SK-N-SH (cell line): ENCODE results near the gene PCNX2. TPM values are rescaled to one million over a fixed set of nuclear protein-coding genes. Genes with fewer than 3 reads are reported as not detected.
"Not testable (repeated sequence)": the region's sequence is repeated elsewhere in the genome, so short reads cannot be mapped to it uniquely, and the experiment has no call there.

ENCODE experiments used
- CTCF ChIA-PET: fragments of 300-600, 350-600 bp; formaldehyde crosslinking; extraction: SDS; loops from one replicate; lab custom pipeline; 2021; lab: Yijun Ruan, JAX
- POLR2A ChIA-PET: fragments of 350-600 bp; sonication (Branson Sonifier 250); formaldehyde crosslinking; extraction: SDS; loops from one replicate; lab custom pipeline; 2020; ENCODE audit warnings: antibody characterized with exemption, inconsistent platforms; lab: Yijun Ruan, JAX
- DNase-seq: peaks from one replicate; pipeline ENCODE4 v3.0.0; 2012
- H2AFZ ChIP-seq: fragments of 200-600 bp; sonication (generic); 2 replicates; pipeline ENCODE4 v1.8.1; 2016; ENCODE audit warnings: antibody characterized with exemption, mild to moderate bottlenecking, low read depth
- H3F3A ChIP-seq: fragments of 200-600 bp; sonication (generic); replicated peaks from 2 replicates; pipeline ENCODE3; 2016; ENCODE audit warnings: antibody characterized with exemption, mild to moderate bottlenecking; ENCODE audit not compliant: insufficient read depth
- H3K27ac ChIP-seq, 2 experiments: fragments of 200-500 bp in 1 of 2; fragments of 200-600 bp in 1 of 2; sonication (Bioruptor generic) in 1 of 2; sonication (generic), shearing (Covaris generic) in 1 of 2; 2 replicates each; pipeline versions ENCODE4 v1.5.1 to v1.6.1; 2014 to 2016; ENCODE audit warnings: low read depth in 2 of 2, inconsistent platforms in 1 of 2, low read length in 1 of 2, mild to moderate bottlenecking in 1 of 2, mixed read lengths in 1 of 2
- H3K27me3 ChIP-seq: fragments of 200-600 bp; sonication (generic), shearing (Covaris generic); 2 replicates; pipeline ENCODE4 v1.6.1; 2016; ENCODE audit warnings: mixed run types; ENCODE audit not compliant: insufficient read depth
- H3K36me3 ChIP-seq, 2 experiments: fragments of 200-500 bp in 1 of 2; fragments of 200-600 bp in 1 of 2; sonication (Bioruptor generic) in 1 of 2; sonication (generic) in 1 of 2; replicated peaks in 1 of 2; 2 replicates each; pipeline versions ENCODE3 to v1.5.1; 2014 to 2016; ENCODE audit warnings: low read length in 1 of 2, mild to moderate bottlenecking in 1 of 2; ENCODE audit not compliant: insufficient read depth in 2 of 2, control insufficient read depth in 1 of 2
- H3K4me1 ChIP-seq, 2 experiments: fragments of 200-500 bp in 1 of 2; fragments of 200-600 bp in 1 of 2; sonication (Bioruptor generic) in 1 of 2; sonication (generic), shearing (Covaris generic) in 1 of 2; 2 replicates each; pipeline versions ENCODE4 v1.5.1 to v1.6.1; 2014 to 2016; ENCODE audit warnings: low read depth in 1 of 2, low read length in 1 of 2, mixed run types in 1 of 2; ENCODE audit not compliant: insufficient read depth in 2 of 2, control insufficient read depth in 1 of 2
- H3K4me2 ChIP-seq: fragments of 200-600 bp; sonication (generic), shearing (Covaris generic); 2 replicates; pipeline ENCODE4 v1.6.1; 2017; ENCODE audit warnings: mixed run types
- H3K4me3 ChIP-seq, 2 experiments: fragments of 200-500 bp in 1 of 2; fragments of 200-600 bp in 1 of 2; sonication (Bioruptor generic) in 1 of 2; sonication (generic), shearing (Covaris generic) in 1 of 2; 2 replicates each; pipeline versions ENCODE4 v1.5.1 to v1.8.1; 2014 to 2016; ENCODE audit warnings: low read depth in 2 of 2, inconsistent platforms in 1 of 2, low read length in 1 of 2, mild to moderate bottlenecking in 1 of 2, mixed read lengths in 1 of 2, moderate library complexity in 1 of 2
- H3K79me2 ChIP-seq: fragments of 200-600 bp; sonication (generic); 2 replicates; pipeline ENCODE4 v1.8.1; 2017; ENCODE audit warnings: mild to moderate bottlenecking; ENCODE audit not compliant: insufficient read depth
- H3K9ac ChIP-seq: fragments of 200-600 bp; sonication (generic); 2 replicates; pipeline ENCODE4 v1.6.1; 2017; ENCODE audit warnings: mixed run types
- H3K9me2 ChIP-seq: fragments of 200-600 bp; sonication (generic); 2 replicates; pipeline ENCODE4 v1.6.1; 2017; ENCODE audit warnings: mixed run types
- H3K9me3 ChIP-seq: fragments of 200-600 bp; sonication (generic); 2 replicates; pipeline ENCODE4 v1.6.1; 2017; ENCODE audit warnings: mixed run types, mild to moderate bottlenecking, moderate library complexity
- H4K20me1 ChIP-seq: fragments of 200-600 bp; sonication (generic); 2 replicates; pipeline ENCODE4 v1.6.1; 2017; ENCODE audit warnings: mild to moderate bottlenecking, mixed run types; ENCODE audit not compliant: insufficient read depth
- FOSL2 ChIP-seq: IDR thresholded peaks from 2 replicates; pipeline ENCODE4 v1.4.0; 2012; ENCODE audit warnings: low read depth, mild to moderate bottlenecking, moderate library complexity, borderline replicate concordance
- FOXM1 ChIP-seq: IDR thresholded peaks from 2 replicates; pipeline ENCODE4 v1.4.0; 2012; ENCODE audit warnings: low read depth, mild to moderate bottlenecking
- GABPA ChIP-seq: IDR thresholded peaks from 2 replicates; pipeline ENCODE4 v1.4.0; 2012; ENCODE audit warnings: low read depth, mild to moderate bottlenecking
- GATA2 ChIP-seq: sonication (generic); formaldehyde crosslinking; IDR thresholded peaks from 2 replicates; pipeline ENCODE4 v1.5.0; 2020; ENCODE audit warnings: mild to moderate bottlenecking, missing genetic modification reagents
- POLR2AphosphoS5 ChIP-seq: IDR thresholded peaks from 2 replicates; pipeline ENCODE4 v1.6.1; 2012; ENCODE audit warnings: low read depth, low read length
- TAF1 ChIP-seq: IDR thresholded peaks from 2 replicates; pipeline ENCODE4 v1.6.1; 2012; ENCODE audit warnings: low read depth, mild to moderate bottlenecking, low read length, moderate library complexity, borderline replicate concordance
- WGBS: methylation state at CpG from one replicate; pipeline ENCODE4 v1.1.6; 2017; ENCODE audit warnings: low lambda C conversion rate; 5-methylcytosine and 5-hydroxymethylcytosine counted together
- polyA plus RNA-seq, 3 experiments: library from polyadenylated mRNA; depleted of rRNA; stranded (reverse); fragments of >200 nt; gene quantifications; 2 replicates each; pipeline ENCODE4 v1.2.3, GENCODE V29; 2012
- TF ChIP-seq, protein P1 (sequence below): fragments of 150-350 bp; IDR thresholded peaks from 2 replicates; pipeline ENCODE4 v1.6.1; 2016; ENCODE audit warnings: mild to moderate bottlenecking, low read depth, low read length
- TF ChIP-seq, protein P2 (sequence below): IDR thresholded peaks from 2 replicates; pipeline ENCODE4 v1.4.0; 2012; ENCODE audit warnings: low read depth

The PCNX2 gene
- polyA plus RNA-seq, 1 of the 3 experiments (the other 2 are of a cell fraction) = 10.6 TPM

DNA sequence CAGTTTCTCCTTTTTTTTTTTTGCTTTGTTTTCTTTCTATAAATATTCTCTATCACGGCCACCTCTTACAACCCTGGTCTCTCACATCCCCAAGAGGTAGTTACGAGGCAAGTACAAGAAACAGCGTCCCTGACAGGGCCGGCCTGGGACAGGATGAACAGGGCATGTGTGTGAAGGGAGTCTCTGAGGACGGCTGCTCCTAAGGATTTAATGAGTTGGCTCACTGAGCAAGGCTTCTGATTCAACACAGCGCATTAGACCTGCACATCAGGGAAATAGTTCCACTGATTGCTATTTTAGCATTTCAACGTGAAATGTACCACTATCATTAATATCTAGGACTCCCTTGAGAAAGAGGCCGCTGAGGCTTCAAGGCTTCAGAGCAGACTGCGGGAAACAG, 291.1 kb downstream of the PCNX2 start:
- Histone ChIP-seq H3K27ac (no peak overlapping the region), H3K9me2 (no peaks in the 10 kb centered on the region), H3K9ac (no peak overlapping the region), H3K36me3 (peaks cover 0 to 3% of the 10 kb centered on the region in 2 experiments), H3F3A (no peaks in the 10 kb centered on the region), H3K4me1 (peaks cover 0 to 25% of the 10 kb centered on the region in 2 experiments; a peak in 2 of 4 replicates), H3K79me2 (no peaks in the 10 kb centered on the region), H3K27me3 (no peaks in the 10 kb centered on the region), H4K20me1 (no peaks in the 10 kb centered on the region), H3K4me3 (no peak overlapping the region), H3K4me2 (no peak overlapping the region), H2AFZ (no peak overlapping the region), H3K9me3 (no peaks in the 10 kb centered on the region)
- CTCF ChIA-PET = interaction anchor here (1.9 kb wide), 1 partner anchor 20 kb away, joined by 5 read pairs; no protein-coding TSS in a partner anchor
- 96% methylated on average over 9 of the region's 9 CpGs for WGBS
- POLR2A ChIA-PET = no interaction called here
- TF ChIP-seq FOXM1 (no peak), GATA2 (CRISPR knock-in tag) (no peak), GABPA (no peak), POLR2AphosphoS5 (no peak)
- TF ChIP-seq, protein P1, sequence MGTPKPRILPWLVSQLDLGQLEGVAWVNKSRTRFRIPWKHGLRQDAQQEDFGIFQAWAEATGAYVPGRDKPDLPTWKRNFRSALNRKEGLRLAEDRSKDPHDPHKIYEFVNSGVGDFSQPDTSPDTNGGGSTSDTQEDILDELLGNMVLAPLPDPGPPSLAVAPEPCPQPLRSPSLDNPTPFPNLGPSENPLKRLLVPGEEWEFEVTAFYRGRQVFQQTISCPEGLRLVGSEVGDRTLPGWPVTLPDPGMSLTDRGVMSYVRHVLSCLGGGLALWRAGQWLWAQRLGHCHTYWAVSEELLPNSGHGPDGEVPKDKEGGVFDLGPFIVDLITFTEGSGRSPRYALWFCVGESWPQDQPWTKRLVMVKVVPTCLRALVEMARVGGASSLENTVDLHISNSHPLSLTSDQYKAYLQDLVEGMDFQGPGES = no peak
- no peak for DNase-seq

DNA sequence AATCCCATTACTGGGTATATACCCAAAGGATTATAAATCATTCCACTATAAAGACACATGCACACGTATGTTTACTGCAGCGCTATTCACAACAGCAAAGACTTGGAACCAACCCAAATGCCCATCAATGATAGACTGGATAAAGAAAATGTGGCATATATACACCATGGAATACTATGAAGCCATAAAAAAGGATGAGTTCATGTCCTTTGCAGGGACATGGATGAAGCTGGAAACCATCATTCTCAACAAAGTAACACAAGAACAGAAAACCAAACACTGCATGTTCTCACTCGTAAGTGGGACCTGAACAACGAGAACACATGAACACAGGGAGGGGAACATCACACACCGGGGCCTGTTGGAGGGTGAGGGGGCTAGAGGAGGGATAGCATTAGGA, 291.9 kb downstream of the PCNX2 start:
- H3K4me3 ChIP-seq, H4K20me1 ChIP-seq, H3K79me2 ChIP-seq, H3K27ac ChIP-seq, H3K9ac ChIP-seq, H3K4me2 ChIP-seq, CTCF ChIA-PET, H3K36me3 ChIP-seq, DNase-seq, H3K9me2 ChIP-seq, H3K27me3 ChIP-seq, H2AFZ ChIP-seq, H3K9me3 ChIP-seq, POLR2A ChIA-PET, H3F3A ChIP-seq: not testable (repeated sequence)
- WGBS = 90% methylated on average over 5 of the region's 5 CpGs
- peaks cover 0 to 25% of the 10 kb centered on the region in 2 experiments; a peak in 2 of 4 replicates for H3K4me1 ChIP-seq

- H4K20me1 ChIP-seq = no peaks in the 10 kb centered on the region
- 94% methylated on average over 14 of the region's 16 CpGs for WGBS
- no peaks in the 10 kb centered on the region for H3F3A ChIP-seq
- ChIA-PET POLR2A (no interaction called here), CTCF (no interaction called here)
- H3K27ac ChIP-seq = no peak overlapping the region
- no peaks in the 10 kb centered on the region for H3K79me2 ChIP-seq
- peaks cover 0 to 4% of the 10 kb centered on the region in 2 experiments; a peak in 1 of 4 replicates for H3K4me1 ChIP-seq
- H3K9ac ChIP-seq = no peak overlapping the region
- H3K9me2 ChIP-seq = no peaks in the 10 kb centered on the region
- no peak overlapping the region for H2AFZ ChIP-seq
- DNase-seq = no peak
- no peaks in the 10 kb centered on the region for H3K27me3 ChIP-seq
- no peaks in the 10 kb centered on the region for H3K9me3 ChIP-seq
- TF ChIP-seq FOSL2 (no peak), GATA2 (CRISPR knock-in tag) (no peak), TAF1 (no peak)
- TF ChIP-seq, protein P2, sequence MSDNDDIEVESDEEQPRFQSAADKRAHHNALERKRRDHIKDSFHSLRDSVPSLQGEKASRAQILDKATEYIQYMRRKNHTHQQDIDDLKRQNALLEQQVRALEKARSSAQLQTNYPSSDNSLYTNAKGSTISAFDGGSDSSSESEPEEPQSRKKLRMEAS = no peak
- H3K4me3 ChIP-seq = no peak overlapping the region
- H3K4me2 ChIP-seq = no peak overlapping the region
- peaks cover 3 to 16% of the 10 kb centered on the region in 2 experiments for H3K36me3 ChIP-seq
These were observed 295.4 kb downstream of the PCNX2 start for GRCh38 chr1:232999956-233000625.
